HPDE6-E6E7 (cell line): ENCODE measurements around the gene ABLIM2.
"Not testable (repeated sequence)": the region's sequence is repeated elsewhere in the genome, so short reads cannot be mapped to it uniquely, and the experiment has no call there.

Experiments used
- DNase-seq: peaks from one replicate; pipeline ENCODE4 v3.0.0; 2011; ENCODE audit warnings: missing footprints; ENCODE audit errors: extremely low spot score

The ABLIM2 gene

DNA sequence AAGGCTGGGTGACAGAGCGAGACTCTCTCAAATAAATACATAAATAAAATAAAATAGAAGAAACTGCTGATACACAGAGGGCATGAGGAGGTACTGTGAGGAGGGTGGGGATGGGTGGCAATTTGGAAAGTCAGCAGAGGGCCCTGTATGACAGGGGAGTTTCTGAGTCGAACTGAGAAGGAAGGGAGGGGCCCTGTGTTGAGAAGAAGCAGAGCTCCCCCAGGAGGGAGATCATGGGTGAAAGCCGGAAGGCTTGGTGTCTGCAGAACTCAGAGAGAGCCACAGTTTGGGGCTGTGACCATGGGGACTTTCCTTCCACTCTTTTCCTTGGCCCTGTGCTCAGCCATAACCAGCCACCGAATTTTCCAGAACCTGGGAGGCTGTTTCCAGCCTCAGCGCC, 194.2 kb downstream of the ABLIM2 start:
- no peak for DNase-seq

- no peak for DNase-seq
These were observed 194.9 kb downstream of the ABLIM2 start for GRCh38 chr4:7963691-7964090.

GRCh38 chr4:7962609-7963508, 195.8 kb downstream of the ABLIM2 start:
- no peak for DNase-seq

GRCh38 chr4:7960790-7961655, 197.6 kb downstream of the ABLIM2 start:
- DNase-seq, result no peak

GRCh38 chr4:7960017-7960789, 198.4 kb downstream of the ABLIM2 start:
- DNase-seq, result no peak

GRCh38 chr4:7959078-7959477, 199.5 kb downstream of the ABLIM2 start:
- DNase-seq, result no peak

GRCh38 chr4:7956934-7957656, 201.5 kb downstream of the ABLIM2 start:
- DNase-seq, result no peak

- DNase-seq, result no peak
These were observed 202.3 kb downstream of the ABLIM2 start for GRCh38 chr4:7956270-7956808.

- DNase-seq, result no peak
These were observed 203.2 kb downstream of the ABLIM2 start for GRCh38 chr4:7955393-7955792.

GRCh38 chr4:7952615-7953014, 206.0 kb downstream of the ABLIM2 start:
- DNase-seq, result no peak

DNA sequence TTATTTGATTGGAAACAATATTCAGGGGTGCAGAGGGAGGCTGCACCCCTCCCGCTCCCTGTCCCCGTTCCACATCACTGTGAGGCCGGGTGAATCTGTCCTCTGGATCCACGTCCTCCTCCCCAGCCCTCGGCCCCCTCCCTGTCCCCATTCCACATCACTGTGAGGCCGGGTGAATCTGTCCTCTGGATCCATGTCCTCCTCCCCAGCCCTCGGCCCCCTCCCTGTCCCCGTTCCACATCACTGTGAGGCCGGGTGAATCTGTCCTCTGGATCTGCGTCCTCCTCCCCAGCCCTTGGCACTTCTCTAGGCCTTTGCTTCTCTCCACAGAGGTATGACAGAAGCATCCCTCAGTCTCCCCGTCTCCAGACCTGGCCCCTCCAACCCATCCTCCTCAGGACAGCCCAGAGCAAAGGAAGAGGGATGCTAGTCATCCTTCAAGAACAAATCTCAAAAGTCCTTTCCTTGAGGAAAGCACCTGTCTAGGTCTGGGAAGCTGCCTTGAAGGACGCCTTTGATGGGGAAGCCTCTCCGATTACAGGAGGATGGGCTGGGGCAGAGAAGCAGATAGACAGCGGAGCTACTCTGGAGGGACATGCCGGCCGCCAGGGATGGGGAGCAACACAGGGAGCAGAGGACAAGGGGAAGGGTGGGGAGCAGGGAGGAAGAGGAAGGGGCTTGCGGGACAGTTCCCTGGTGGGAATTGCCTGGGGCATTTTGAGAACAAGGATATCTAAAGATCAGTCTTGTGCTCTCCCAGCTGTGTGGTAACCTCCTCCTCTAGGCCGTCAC, 208.1 kb downstream of the ABLIM2 start:
- no peak for DNase-seq

DNA sequence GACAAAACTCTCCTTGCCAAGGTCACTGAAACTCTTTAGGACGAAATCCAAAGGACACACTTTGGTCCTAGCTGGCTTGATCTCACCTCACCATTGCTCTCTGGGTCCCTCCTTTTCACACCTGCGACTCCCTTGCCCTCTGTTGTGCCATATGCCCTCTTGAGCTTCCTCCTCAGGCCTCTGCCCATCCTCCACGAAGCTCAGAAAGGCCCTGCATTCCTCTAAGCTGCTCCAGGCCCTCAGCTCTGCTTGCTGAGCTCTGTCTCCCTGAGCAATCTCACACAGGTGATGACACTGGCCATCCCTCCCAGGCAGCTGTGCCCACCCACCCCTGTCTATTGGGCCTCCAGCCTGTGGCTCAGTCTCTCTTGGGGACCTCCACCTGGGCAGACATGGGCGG, 208.9 kb downstream of the ABLIM2 start:
- no peak for DNase-seq

- no peak for DNase-seq
These were observed 210.7 kb downstream of the ABLIM2 start for GRCh38 chr4:7947927-7948326.

DNA sequence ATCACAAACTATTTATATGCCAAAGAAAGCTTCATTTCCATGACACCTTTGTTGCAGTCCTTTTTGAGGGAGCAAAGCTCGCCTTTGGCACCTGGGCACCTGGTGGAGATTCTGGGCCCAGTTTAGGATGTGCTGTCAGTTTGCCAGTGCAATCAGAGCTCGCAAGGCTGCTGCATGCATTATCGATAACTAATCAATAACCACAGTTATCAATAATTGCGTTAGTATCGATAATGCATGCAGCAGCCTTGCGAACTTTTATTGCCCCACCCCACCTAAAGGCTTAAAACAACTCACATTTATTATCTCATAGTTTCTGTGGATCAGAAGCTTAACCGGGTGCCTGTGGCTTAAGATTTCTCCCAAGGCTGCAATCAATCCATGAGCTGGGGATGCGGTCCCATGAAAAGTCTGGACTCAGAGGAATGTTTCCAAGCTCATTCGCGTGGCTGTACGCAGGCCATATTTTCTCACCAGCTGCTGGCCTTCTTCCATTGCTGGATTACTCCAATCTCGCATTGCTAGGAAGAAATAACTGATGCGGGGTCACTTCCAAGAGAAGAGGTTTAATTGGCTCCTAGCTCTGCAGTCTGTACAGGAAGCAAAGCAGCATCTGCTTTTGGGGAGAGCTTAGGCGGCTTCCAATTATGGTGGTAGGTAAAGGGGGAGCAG, 212.8 kb downstream of the ABLIM2 start:
- DNase-seq, result no peak

DNA sequence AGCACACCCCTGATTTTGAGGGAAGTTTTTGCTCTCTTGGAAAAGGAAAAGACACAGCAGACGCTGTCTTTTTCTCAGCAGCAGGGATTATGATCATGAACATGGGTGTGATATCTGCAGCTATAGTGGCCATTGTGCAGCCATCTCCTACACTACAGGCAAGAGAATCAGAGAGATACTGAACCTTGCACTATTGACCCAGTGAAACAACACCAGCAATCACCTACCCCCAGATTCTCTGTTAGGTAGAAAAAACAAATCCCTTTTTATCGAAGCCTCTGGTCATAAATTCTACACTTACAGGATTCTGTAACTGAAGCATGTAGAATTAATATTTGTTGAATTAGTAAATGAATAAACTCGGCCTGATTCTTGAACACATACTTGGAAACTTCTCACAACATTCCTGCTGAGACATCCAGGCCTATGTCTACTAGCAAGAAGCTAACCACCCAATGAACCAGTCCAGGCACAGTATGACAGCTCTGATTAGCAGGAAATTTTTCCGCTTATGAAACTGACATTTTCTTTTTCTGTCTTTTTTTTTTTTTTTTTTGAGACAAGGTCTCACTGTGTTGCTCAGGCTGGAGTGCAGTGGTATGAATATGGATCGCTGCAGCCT, 213.9 kb downstream of the ABLIM2 start:
- no peak for DNase-seq

DNA sequence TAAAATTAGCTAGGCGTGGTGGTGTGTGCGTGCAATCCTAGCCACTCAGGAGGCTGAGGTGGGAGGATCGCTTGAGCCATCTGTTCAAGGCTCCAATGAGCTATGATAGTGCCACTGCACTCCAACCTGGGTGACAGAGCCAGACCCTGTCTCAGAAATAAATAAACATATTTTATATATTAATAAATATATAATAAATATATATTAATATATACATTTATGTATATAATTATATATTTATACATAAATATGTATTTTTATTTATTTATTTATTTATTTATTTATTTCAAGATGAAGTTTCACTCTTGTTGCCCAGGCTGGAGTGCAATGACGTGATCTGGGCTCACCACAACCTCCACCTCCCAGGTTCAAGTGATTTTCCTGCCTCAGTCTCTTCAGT, 214.9 kb downstream of the ABLIM2 start:
- DNase-seq, result not testable (repeated sequence)

DNA sequence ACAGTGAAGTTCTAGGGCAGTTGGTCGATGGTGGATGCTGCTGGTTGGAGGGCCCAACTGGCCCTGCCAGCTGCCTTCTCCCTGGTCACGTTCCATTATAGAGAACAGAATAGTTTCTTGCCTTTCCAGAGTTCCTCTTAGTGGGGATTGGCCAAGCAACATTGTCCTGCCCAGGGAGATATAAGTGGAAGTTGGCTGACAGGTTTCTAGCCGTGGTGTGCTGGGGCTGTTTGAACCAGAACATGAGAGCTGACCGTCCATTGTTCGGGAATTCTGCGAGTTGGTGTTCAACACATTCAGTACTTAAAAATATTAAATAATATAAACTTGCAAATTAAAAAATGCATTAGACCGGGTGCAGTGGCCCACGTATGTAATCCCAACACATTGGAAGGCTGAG, 215.4 kb downstream of the ABLIM2 start:
- no peak for DNase-seq

DNA sequence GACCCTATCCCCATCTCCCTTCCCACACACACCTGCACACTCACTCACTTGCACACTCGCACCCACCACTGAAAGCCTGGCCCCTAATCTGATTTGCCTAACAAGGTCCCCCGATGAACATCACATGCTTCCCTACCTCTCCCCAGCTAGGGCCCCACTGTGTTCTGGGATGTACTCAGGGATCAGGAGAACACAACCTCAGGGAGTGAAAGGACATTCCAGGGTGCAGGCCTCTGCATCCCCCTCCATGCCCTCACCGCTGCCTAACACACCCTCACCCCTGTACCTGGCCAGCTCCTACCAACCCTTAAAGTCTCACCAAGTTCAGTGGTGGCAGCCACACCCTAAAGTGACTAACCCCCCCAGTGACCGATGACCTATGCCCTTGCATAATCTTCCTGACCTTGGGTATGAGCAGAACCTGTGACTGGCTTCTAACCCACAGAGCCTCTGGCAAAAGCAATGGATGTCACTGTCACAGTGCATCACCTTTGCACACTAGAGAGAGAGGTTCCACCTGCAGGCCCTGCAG, 216.6 kb downstream of the ABLIM2 start:
- no peak for DNase-seq
